ENCODE measurements around the gene NACC2. TPM values are rescaled to one million over a fixed set of nuclear protein-coding genes. Genes with fewer than 3 reads are reported as not detected.
A peak's percentile ranks its signal among the peaks of the same experiment; 100 is the strongest.

Gene NACC2
- total RNA-seq, 4 donors from 2014 or later, result 26.0 to 51.7 (median 43.5) TPM

- in situ Hi-C loops (cut with MboI; ENCODE audit: low sequenced_read_pairs in 4 of 4) (loop anchor here (5.0 kb wide), 2 partner anchors 158 to 163 kb away; partner anchors contain the start of gene UBAC1 (in 2 of the 4)), intact Hi-C loops (cut with DNase I; ENCODE audit: low total_unique reads) (loop anchor here (5.0 kb wide), 1 partner anchor 423 kb away; the partner anchor contains the start of gene KCNT1)
- Histone ChIP-seq H3K4me3 (no peak overlapping the region), H3K27ac (no peak overlapping the region), H3K4me1 (peaks cover 4 to 9% of the 10 kb centered on the region in 2 donors), H3K27me3 (peaks cover 0 to 15% (median 12%) of the 10 kb centered on the region in 3 donors), H3K36me3 (no peaks in the 10 kb centered on the region), H3K9me3 (no peaks in the 10 kb centered on the region)
- no peak for DNase-seq
- TF ChIP-seq POLR2A (IDR thresholded peaks at IDR 0.05) (no peak), CTCF (IDR thresholded peaks at IDR 0.05 in 4 of 5, conservative IDR thresholded peaks at IDR 0.05 in 1 of 5) (no peak)
- ATAC-seq, result no peak
These were observed 30.0 kb upstream of the NACC2 start for GRCh38 chr9:136124976-136125692.

- no peaks in the 10 kb centered on the region for H3K9me3 ChIP-seq
- H3K36me3 ChIP-seq, result no peaks in the 10 kb centered on the region
- H3K4me1 ChIP-seq, result peaks cover 12 to 19% of the 10 kb centered on the region in 2 donors
- TF ChIP-seq CTCF (IDR thresholded peaks at IDR 0.05 in 4 of 5, conservative IDR thresholded peaks at IDR 0.05 in 1 of 5) (peak; percentile 97 to 100 (median 99)), POLR2A (IDR thresholded peaks at IDR 0.05) (no peak)
- intact Hi-C loops (cut with DNase I; ENCODE audit: low total_unique reads), result loop anchor here (1.0 to 5.0 kb wide), 4 partner anchors 155 to 420 kb away; partner anchors contain the start of gene KCNT1
- ATAC-seq (peak in 1 of 2 donors; percentile 32), DNase-seq (peak; percentile 51 to 68)
- H3K27me3 ChIP-seq, result no peaks in the 10 kb centered on the region
- H3K4me3 ChIP-seq, result peak overlapping the region in 3 of 4 donors; percentile 38 to 45 (median 41)
- in situ Hi-C loops (cut with MboI; ENCODE audit: low sequenced_read_pairs in 4 of 4), result loop anchor here (5.0 kb wide), 2 partner anchors 155 to 160 kb away; partner anchors contain the start of gene UBAC1 (in 2 of the 4)
- peak overlapping the region; percentile 1 to 51 (median 25) for H3K27ac ChIP-seq
These were observed 27.6 kb upstream of the NACC2 start for GRCh38 chr9:136122425-136123383.

- in situ Hi-C loops (cut with MboI; ENCODE audit: low sequenced_read_pairs in 4 of 4) (loop anchor here (5.0 kb wide), 2 partner anchors 154 to 160 kb away; partner anchors contain the start of gene UBAC1 (in 2 of the 4)), intact Hi-C loops (cut with DNase I; ENCODE audit: low total_unique reads) (loop anchor here (5.0 kb wide), 1 partner anchor 420 kb away; the partner anchor contains the start of gene KCNT1)
- H3K27ac ChIP-seq, result peak overlapping the region in 1 of 4 donors; percentile 35
- DNase-seq (no peak), ATAC-seq (no peak)
- no peaks in the 10 kb centered on the region for H3K36me3 ChIP-seq
- H3K27me3 ChIP-seq, result no peaks in the 10 kb centered on the region
- TF ChIP-seq POLR2A (IDR thresholded peaks at IDR 0.05) (no peak), CTCF (IDR thresholded peaks at IDR 0.05 in 4 of 5, conservative IDR thresholded peaks at IDR 0.05 in 1 of 5) (no peak)
- H3K4me3 ChIP-seq, result no peak overlapping the region
- no peaks in the 10 kb centered on the region for H3K9me3 ChIP-seq
- H3K4me1 ChIP-seq, result peaks cover 19 to 27% of the 10 kb centered on the region in 2 donors
These were observed 26.7 kb upstream of the NACC2 start for GRCh38 chr9:136121801-136122200.

GRCh38 chr9:136120438-136120844, 25.4 kb upstream of the NACC2 start:
- in situ Hi-C loops (cut with MboI; ENCODE audit: low sequenced_read_pairs in 4 of 4), result loop anchor here (5.0 kb wide), 2 partner anchors 153 to 158 kb away; partner anchors contain the start of gene UBAC1 (in 2 of the 4)
- H3K4me1 ChIP-seq, result peaks cover 19 to 27% of the 10 kb centered on the region in 2 donors

More at GRCh38 chr9:136120438-136120844, 25.4 kb upstream of the NACC2 start:
- Histone ChIP-seq H3K27ac (peak overlapping the region; percentile 93 to 100 (median 97)), H3K36me3 (peaks cover 0 to 10% of the 10 kb centered on the region in 2 donors), H3K27me3 (no peaks in the 10 kb centered on the region), H3K4me3 (no peak overlapping the region), H3K9me3 (no peaks in the 10 kb centered on the region)
- TF ChIP-seq CTCF (IDR thresholded peaks at IDR 0.05 in 4 of 5, conservative IDR thresholded peaks at IDR 0.05 in 1 of 5) (no peak), POLR2A (IDR thresholded peaks at IDR 0.05) (no peak)
- ATAC-seq (no peak), DNase-seq (no peak)
- intact Hi-C loops (cut with DNase I; ENCODE audit: low total_unique reads), result loop anchor here (1.0 to 5.0 kb wide), 2 partner anchors 68 to 418 kb away; partner anchors contain the start of gene KCNT1

Data from gastrocnemius medialis (tissue), 4 donors.